SK-N-DZ (cell line): ENCODE measurements around the gene IAH1.
"Not testable (repeated sequence)": the region's sequence is repeated elsewhere in the genome, so short reads cannot be mapped to it uniquely, and the experiment has no call there.

Source experiments
- DNase-seq: peaks from one replicate; pipeline ENCODE4 v3.0.0-alpha.2; 2015; ENCODE audit warnings: low spot score

IAH1 gene

GRCh38 chr2:9473308-9473984 lies 905 bp upstream of the IAH1 start:
- DNase-seq: no peak

- no peak for DNase-seq
Observed at GRCh38 chr2:9473985-9474360, 378 bp upstream of the IAH1 start.

- DNase-seq: no peak
Observed at GRCh38 chr2:9477914-9478313, 3.6 kb downstream of the IAH1 start.

- no peak for DNase-seq
Observed at GRCh38 chr2:9478526-9478925, 4.2 kb downstream of the IAH1 start.

GRCh38 chr2:9480157-9480556 lies 5.8 kb downstream of the IAH1 start:
- DNase-seq: no peak

- no peak for DNase-seq
Observed at GRCh38 chr2:9483107-9483506, 8.8 kb downstream of the IAH1 start.

DNA sequence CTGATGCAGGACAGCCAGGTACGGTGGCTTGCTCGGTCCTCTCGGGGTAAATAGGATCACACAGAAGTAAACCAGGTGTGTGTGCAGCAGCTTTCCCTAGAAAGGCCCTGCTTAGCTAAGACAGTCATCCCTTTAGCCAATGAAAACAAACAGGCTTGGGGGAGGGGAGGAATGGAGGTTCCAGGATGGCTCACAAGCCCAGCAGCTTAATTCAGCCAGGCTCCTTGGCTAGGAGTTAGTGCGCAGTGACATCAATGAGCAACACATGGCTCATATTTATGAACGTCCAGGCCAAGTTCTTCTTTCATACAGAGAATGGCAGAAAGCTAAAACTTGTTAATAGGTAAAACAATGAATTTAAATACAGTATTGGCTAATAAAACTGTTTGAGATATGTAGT lies 10.2 kb downstream of the IAH1 start:
- DNase-seq: no peak

- no peak for DNase-seq
Observed at GRCh38 chr2:9488583-9489547, 14.5 kb downstream of the IAH1 start.

- no peak for DNase-seq
Observed at GRCh38 chr2:9490789-9491188, 16.4 kb downstream of the IAH1 start.

GRCh38 chr2:9492927-9493326 lies 18.6 kb downstream of the IAH1 start:
- no peak for DNase-seq

- no peak for DNase-seq
Observed at GRCh38 chr2:9493478-9493877, 19.1 kb downstream of the IAH1 start.

GRCh38 chr2:9494081-9494480 lies 19.7 kb downstream of the IAH1 start:
- DNase-seq: no peak

- DNase-seq: no peak
Observed at GRCh38 chr2:9497017-9497416, 22.7 kb downstream of the IAH1 start.

DNA sequence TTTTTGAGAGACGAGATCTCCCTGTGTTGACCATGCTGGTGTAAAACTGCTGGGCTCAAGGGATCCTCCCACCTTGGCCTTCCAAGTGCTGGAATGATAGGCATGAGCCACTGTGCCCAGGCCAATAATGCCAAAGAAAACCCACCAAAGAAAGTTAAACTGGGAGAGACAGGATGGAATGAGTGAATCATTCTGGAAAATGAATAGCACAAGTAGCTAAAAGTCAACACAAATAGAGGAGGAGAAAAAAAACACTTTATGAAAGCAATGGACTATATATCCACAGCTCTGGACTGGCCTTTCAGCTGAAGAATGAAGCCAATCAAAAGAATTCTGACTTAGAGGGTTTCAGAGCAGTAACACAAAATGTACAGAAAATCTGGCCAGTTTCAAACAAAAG lies 23.9 kb downstream of the IAH1 start:
- DNase-seq: no peak

DNA sequence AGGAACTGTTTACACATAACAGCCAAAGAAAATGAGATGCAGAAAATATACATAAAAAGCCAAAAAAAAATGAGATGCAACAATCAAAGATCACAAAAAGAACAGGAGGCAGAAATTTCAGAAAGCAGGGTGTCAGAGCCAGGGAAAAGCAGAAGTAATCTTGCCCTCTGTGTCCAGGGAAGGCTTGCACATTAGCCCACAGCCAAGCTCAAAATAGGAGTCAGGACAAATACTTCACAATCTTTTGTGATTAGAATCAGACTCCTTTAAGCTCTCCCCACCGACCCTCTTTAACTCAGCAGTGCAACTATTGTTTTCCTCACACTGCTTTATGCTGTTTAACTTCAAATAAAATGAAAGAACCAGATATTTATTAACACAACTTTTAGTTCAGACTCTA lies 34.6 kb downstream of the IAH1 start:
- DNase-seq: no peak

GRCh38 chr2:9513946-9514345 lies 39.6 kb downstream of the IAH1 start:
- DNase-seq: not testable (repeated sequence)

GRCh38 chr2:9517118-9517782 lies 42.9 kb downstream of the IAH1 start:
- no peak for DNase-seq

DNA sequence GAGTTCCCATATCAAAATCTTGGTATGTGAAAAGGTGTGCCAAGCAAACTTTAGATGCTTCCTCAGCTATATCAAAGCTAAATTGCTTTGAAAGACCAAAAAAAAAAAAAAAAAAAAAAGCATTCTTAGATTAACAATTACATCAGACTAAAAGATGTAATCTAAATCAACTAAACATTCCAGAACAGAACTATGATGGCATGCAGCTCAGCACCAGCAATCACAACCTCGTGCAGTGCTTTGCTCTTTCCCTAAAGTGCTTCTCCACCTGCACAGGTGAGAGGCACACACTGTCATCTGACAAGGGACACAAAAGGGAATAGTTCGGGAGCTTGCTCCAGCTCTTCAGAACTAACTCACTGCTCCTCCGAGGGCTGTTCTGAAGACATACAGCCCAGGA lies 43.8 kb downstream of the IAH1 start:
- DNase-seq: no peak

- no peak for DNase-seq
Observed at GRCh38 chr2:9518780-9519179, 44.4 kb downstream of the IAH1 start.

DNA sequence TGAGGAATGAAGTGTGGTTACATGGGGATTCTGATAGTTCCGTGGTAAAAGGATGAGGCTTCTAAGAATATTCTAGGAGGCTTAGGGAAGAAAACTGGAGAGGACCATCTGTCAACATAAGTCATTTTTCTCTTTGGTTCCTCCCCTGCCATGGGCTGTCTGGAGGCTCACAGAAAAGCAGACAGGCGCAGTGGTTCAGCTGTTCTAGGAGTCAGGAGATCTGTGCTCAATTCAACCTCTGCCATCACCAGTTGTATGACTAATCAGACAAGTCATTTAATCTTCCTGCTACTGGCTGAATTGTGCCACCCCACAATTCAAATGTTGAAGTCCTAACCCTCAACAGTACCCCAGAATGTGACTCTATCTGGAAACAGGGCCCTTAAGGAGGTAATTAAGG lies 44.9 kb downstream of the IAH1 start:
- no peak for DNase-seq

GRCh38 chr2:9524291-9524690 lies 49.9 kb downstream of the IAH1 start:
- no peak for DNase-seq

DNA sequence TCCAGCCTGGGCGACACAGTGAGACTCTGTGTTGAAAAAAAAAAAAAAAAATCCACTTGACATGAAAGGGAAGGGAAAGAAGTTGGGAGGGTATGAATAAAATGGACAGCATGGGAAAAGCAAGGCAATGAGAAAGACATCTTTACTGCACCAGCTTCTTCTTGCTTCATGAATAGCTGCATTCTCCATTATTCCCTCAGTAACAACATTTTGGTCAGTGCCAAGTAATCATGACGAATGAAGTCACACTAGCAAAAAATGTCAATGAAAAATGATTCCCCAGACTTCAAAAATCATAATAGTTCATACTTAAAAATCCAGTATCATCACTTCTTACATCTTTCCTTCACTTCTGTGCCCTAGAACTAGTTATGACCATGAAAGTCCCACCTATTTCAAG lies 50.9 kb downstream of the IAH1 start:
- DNase-seq: no peak
